GM06990 (cell line): ENCODE measurements around the gene COL23A1.

Experiments
- DNase-seq: peaks from one replicate; pipeline ENCODE4 v3.0.0-alpha.2; 2011; ENCODE audit not compliant: insufficient read length; ENCODE audit errors: extremely low read depth
- H3K27me3 ChIP-seq: replicated peaks from 2 replicates; pipeline ENCODE4 v1.6.0; 2011; ENCODE audit warnings: low read length; ENCODE audit not compliant: control insufficient read depth, insufficient read depth
- H3K36me3 ChIP-seq: 2 replicates; pipeline ENCODE4 v1.5.1; 2011; ENCODE audit warnings: low read length; ENCODE audit not compliant: control insufficient read depth, insufficient read depth
- H3K4me3 ChIP-seq: replicated peaks from 2 replicates; pipeline ENCODE4 v1.5.1; 2011; ENCODE audit warnings: low read depth, mild to moderate bottlenecking, control low read depth, low read length
- TF ChIP-seq, protein P1 (sequence below): IDR thresholded peaks from 2 replicates; pipeline ENCODE4 v1.5.1; 2011; ENCODE audit warnings: low read length, control low read depth, mild to moderate bottlenecking, inconsistent platforms; ENCODE audit not compliant: insufficient read depth, poor library complexity, severe bottlenecking

COL23A1 gene

GRCh38 chr5:178532666-178533065 lies 57.5 kb downstream of the COL23A1 start:
- TF ChIP-seq, protein P1, sequence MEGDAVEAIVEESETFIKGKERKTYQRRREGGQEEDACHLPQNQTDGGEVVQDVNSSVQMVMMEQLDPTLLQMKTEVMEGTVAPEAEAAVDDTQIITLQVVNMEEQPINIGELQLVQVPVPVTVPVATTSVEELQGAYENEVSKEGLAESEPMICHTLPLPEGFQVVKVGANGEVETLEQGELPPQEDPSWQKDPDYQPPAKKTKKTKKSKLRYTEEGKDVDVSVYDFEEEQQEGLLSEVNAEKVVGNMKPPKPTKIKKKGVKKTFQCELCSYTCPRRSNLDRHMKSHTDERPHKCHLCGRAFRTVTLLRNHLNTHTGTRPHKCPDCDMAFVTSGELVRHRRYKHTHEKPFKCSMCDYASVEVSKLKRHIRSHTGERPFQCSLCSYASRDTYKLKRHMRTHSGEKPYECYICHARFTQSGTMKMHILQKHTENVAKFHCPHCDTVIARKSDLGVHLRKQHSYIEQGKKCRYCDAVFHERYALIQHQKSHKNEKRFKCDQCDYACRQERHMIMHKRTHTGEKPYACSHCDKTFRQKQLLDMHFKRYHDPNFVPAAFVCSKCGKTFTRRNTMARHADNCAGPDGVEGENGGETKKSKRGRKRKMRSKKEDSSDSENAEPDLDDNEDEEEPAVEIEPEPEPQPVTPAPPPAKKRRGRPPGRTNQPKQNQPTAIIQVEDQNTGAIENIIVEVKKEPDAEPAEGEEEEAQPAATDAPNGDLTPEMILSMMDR: no peak
- DNase-seq: no peak
- H3K27me3 ChIP-seq: no peaks in the 10 kb centered on the region
- H3K36me3 ChIP-seq: no peaks in the 10 kb centered on the region
- no peak overlapping the region for H3K4me3 ChIP-seq

DNA sequence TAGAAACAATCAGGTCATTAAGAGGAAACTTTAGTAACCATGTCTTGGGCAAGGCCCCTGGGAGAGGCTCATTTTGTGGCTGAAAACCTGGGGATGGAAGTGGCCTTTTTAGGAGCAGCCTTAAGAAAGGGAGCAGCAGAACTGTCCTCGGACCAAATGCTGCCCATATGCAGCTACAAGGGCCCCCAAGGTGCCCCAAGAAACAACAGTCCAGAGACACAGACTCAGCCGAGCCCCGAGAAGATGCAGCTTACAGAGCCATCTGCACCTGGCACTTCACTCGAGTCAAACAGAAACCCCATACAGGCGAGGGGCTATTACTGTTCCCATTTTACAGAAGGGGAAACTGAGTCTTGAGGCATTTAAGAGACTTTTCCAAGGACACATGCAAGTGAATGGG lies 58.0 kb downstream of the COL23A1 start:
- no peaks in the 10 kb centered on the region for H3K36me3 ChIP-seq
- no peak overlapping the region for H3K4me3 ChIP-seq
- DNase-seq: no peak
- TF ChIP-seq, protein P1: no peak
- H3K27me3 ChIP-seq: no peaks in the 10 kb centered on the region

- no peak for DNase-seq
- Histone ChIP-seq H3K36me3 (no peaks in the 10 kb centered on the region), H3K27me3 (no peaks in the 10 kb centered on the region), H3K4me3 (no peak overlapping the region)
- TF ChIP-seq, protein P1: no peak
These were observed 58.4 kb downstream of the COL23A1 start for GRCh38 chr5:178531786-178532185.

DNA sequence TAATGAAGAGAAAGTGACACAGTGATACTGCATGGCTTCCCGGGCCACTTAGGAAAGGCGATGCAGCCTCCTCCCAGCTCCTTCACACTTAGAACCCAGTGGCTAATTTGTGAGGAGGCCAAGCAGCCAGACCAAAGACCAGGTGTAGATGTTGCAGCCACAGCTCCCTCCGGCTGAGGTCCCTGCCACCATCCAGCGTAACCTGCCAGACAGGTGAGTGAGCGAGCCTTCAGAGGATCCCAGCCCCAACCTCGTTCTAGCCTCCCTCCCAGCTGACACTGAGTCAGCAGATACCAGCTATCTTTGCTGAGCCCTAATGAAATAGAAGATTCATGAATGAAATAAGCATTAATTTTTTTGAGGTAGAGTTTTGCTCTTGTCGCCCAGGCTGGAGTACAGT lies 59.7 kb downstream of the COL23A1 start:
- no peak for DNase-seq
- H3K4me3 ChIP-seq: no peak overlapping the region
- H3K27me3 ChIP-seq: no peaks in the 10 kb centered on the region
- H3K36me3 ChIP-seq: no peaks in the 10 kb centered on the region
- TF ChIP-seq, protein P1: no peak

DNA sequence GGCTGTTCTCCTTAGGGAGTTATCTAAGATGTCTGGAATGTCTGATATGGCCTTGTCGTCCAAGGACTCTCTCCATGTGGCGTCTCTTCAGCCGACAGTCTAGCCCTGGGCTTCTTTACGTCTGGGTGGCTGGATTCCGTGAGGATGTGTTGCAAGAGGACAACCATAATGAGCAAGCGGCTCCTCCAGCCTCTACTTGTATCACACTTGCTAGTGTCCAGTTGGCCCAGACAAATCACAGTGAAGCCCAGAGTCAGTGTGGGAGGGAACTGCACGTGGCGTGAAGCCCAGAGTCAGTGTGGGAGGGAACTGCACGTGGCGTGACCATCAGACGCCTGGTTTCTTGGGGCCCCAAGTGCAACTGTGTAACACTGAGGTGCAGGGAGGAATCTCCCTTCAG lies 61.1 kb downstream of the COL23A1 start:
- TF ChIP-seq, protein P1: no peak
- no peaks in the 10 kb centered on the region for H3K27me3 ChIP-seq
- DNase-seq: no peak
- no peak overlapping the region for H3K4me3 ChIP-seq
- H3K36me3 ChIP-seq: no peaks in the 10 kb centered on the region
